HG02885 (cell line): ENCODE results near the gene CDHR3.

Source experiments
- ATAC-seq: cut with Tn5 transposase; IDR thresholded peaks from one replicate; pipeline ENCODE4 v1.9.1; 2021; ENCODE audit warnings: mild to moderate bottlenecking; ENCODE audit not compliant: unreplicated experiment, poor library complexity

The CDHR3 gene

DNA sequence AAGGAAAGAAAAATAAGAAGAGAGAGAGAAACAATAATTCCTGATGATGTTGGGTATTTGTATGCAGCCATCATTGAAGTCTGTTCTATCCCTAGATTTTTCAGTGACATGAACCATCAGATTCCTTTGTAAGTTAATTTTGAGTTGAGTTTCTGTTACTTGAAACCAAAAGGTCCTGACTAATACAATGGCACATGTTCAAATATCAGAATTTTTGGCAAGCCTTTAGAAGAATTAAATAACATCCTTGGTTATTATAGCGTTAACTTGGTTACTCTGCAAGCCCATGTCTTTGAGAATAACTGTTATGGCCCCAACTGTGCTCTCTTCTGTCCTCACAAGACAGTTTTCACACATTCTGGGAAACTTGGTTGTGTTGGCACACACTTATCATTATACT, 82.5 kb downstream of the CDHR3 start:
- ATAC-seq = no peak

DNA sequence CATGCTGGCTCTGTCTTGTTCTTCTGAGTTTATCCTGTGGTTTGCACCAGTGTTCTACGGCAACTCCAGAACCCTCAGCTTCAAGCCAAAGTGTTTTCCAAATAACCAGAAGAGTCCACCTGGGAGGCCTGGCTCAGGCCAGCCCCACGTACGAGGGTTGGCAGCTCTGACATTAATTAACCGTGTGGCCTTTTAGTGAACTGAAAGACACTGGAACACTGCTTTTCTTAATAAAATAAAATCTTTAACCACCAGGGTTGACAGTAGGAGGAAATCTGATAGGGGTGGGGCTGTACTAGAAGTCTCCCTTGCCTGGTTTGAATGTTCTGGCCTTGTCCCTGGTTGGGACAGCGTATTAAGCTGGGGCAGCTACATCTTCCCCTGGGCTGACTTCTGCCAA, 84.1 kb downstream of the CDHR3 start:
- no peak for ATAC-seq

DNA sequence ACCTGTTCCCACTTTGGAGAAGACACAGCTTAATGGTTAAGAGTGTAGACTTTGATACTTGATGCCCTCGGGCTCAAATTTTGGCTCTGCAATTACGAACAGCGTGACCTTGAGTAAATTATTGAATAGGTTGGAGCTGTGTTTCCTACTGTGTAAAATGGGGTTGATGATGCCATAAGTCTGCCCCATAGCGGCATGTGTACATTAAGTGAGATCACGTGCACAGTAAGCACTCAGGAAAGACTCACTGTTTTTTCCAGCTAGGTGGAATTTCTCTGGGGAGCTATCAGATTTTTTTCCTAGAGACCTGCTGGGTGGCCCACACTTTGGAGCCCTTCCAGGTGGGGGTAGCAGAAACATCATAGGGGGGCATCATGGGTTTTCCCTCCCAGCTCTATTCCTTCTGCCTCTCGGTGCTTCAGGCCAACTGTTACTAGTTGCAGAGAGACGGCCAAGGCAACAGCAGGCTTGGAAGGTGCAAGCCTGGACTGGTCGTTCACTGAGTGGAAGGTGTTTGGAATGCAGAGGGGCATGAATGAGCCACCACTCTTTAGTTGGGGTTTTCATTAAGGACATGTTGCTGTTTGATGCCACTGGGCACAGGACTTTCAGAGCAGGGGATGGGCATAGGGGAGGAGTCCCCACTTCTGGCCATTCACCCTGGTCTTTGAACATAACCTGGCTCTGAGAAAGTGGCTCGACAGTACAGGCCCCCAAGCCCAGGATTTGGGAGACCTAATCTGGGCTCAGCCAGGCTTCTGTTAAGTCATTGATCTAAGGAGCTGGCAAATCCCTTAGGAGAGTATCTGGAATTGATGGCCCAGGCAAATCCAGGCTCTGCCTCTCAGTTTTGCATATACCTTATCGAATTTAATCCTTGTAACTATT, 85.0 kb downstream of the CDHR3 start:
- no peak for ATAC-seq

DNA sequence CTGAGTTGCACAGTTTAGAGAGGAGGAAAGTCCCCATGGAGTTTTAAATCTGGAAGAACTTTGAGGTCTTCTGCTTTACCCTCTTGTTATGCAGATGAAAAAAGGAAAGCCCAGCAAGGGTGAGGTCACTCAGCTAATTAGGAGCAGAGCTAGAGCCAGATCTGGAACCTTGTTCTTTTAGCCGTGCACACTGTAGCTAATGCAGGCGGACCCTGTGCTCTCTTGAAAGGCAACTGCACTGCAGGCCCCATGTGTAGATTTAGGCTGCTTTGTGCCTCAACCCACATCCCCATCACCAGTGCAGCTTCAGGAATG, 85.6 kb downstream of the CDHR3 start:
- ATAC-seq = no peak

DNA sequence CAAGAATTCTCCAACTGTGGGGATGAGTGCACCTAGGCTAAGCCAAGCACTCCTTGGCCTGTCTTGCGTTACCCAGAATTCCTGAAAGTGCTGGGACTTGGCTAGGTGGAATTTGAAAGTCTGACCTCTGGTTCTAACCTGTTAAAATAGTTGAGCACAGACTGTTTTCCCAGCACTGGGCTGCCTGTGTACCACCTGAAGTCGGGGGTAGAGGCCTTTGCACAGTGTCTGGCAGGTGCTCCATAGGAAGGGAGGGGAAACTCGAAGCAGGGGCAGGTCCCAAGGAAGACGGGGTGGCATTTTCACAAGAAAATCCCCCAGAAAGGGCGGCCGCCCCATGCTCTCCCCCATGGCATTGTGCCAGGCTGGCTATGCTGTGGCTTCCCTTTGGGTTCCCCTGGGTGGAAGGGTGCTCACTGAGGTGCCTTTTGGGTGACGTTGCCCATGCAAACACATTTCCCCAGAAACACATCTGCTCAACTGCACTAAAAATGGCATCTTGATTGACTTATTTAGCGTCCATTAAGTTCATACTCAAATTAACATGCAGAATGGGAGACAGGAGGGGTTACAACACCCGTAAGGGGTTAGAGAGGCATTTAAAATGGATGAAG, 86.2 kb downstream of the CDHR3 start:
- ATAC-seq = no peak

DNA sequence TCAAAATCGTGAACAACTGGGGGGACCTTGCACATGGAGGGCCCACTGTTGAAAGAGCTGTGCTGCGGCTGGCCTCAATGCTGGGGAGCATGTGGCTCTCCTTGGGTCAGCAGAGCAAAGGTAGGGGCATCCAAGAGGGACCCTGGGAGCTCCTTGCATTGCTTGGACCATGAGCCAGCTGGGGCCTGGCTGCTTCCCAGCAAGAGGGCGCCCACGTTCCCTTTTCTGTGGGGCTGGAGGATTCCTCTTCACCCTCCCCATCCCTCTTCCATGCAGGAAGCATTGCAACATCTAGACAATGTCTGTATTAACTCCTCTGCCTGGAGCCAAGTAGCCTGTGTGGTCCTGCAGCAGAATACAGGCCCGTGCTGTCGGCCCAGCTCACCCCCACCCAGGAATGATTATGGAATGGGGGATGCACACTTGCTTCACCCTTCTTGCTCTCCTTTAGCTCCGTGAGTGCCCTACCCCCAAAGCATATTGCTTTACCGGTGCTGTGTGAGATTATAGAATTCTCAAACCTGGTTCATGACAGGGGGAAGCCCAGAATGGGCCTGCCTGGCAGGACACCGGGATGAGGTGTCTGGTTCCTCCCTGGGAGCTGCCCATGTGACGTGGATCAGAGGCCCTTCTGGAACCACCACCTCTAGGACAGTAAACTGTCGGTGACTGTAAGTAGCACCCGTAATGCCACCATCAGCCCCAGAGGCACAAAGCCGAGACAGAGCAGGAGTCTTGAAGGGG, 87.1 kb downstream of the CDHR3 start:
- ATAC-seq = no peak

DNA sequence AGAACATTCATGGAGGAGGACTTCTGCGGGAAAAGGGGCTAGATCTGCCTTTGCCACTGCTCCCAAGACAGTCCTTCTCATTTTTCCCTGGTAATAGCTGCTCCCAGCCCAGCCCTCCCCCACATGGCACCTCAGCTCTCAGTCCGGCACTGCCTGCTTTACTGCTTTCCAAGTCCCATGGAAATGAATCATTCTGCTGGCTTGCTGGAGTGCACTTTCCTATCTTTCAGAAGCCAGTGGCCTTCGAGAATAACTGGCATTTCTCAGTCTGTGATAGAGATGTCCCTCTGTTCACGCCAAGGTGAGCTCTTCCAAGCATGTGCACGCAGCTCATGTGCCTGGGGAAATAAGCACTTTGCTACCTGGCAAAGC, 87.7 kb downstream of the CDHR3 start:
- ATAC-seq = no peak

DNA sequence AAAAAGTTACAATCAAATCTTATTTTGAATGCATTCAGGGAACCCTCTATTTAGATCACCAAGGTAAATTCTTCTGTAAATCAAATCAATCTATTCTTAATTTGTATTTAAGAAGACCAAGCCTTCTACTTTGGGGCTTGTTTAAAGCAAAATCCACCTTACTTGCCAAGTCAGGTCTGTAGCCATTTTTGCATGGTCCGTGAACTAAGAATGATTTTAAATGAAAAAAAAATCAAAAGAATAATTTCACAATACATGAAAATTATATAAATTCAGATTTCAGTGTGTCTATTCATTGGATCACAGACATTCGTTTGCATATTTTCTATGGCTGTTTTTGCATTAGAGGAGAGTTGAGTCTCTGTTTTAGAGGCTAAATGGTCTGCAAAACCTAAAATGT, 89.6 kb downstream of the CDHR3 start:
- no peak for ATAC-seq

DNA sequence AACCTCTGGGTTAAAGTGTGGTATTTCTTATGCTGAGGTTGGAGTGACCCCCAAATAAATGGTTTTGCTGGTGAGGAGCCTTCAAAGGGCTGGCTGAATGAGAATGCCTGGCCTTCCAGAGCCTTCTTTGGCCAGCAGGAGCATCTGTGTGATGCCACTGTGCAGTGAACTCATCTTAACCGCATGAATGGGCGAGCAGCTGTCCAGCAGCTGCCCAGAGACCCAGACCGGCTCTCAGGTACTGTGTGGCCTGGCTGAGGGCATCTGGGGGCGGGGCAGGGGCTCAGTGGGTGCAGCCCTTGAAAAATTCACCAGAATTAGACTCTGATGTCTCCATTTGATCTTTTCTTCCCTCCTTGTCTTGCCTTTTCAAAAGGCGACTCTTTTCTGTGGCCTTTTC, 90.0 kb downstream of the CDHR3 start:
- no peak for ATAC-seq

DNA sequence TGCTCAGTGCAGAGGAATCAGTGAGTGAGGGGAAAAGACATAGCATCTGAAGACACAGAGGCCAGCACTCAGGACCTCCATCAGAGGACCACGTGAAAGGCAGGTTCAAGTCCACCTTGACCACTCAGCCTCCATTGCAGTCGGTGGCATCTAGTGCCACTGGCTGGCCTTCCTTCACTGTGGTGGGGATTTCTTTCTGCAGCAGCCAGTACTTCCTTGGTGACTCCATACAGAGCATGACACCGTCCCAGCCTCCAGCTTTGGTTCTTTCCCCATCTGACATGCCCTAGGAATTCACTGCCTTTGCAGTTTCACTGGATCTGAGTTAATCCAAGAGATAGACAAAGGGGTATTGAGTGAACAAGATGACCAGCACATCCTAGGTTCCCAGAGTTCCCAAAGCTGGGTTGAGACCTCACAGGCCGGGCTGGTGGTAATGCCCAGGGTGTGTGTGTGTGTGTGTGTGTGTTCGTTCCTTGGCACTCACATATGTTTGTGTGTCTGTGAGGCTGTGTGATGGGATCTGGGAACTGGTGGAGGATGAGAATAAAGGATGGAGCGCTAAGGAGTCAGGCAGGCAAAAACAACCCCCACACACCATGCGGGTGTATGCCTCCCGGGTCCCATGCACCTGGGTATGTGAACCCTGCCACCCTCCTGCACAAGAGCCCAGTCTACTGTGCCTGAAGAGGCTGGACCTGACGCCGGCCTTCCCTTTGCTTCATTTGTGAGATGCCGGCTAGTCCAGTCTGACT, 91.3 kb downstream of the CDHR3 start:
- ATAC-seq = no peak

DNA sequence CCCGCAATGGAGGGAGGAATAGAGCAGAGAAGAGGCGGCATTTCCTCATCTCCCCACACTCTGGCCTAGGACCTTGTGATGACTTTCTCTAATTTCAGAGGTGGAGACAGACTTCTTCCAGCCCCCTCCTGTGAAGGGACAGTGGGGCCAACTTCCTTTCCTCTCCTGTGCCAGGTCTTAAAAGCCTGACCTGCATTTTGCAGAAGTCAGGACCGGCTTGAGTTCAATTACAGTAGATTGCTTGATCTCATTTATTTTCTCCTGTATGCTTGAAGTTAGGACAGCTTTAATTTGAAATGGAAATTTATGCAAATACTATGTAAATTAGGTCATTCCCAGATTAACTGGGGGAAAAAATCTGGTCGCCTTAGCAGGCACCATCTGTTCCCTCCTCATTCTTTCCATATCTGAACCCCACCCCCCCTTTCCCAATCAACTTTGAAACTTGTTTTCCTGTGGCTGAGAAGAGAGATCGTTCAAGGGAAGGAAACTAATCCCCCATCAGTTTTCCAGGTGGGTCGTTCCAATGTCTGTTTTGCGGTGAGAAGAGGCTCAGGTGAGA, 92.0 kb downstream of the CDHR3 start:
- ATAC-seq = no peak

DNA sequence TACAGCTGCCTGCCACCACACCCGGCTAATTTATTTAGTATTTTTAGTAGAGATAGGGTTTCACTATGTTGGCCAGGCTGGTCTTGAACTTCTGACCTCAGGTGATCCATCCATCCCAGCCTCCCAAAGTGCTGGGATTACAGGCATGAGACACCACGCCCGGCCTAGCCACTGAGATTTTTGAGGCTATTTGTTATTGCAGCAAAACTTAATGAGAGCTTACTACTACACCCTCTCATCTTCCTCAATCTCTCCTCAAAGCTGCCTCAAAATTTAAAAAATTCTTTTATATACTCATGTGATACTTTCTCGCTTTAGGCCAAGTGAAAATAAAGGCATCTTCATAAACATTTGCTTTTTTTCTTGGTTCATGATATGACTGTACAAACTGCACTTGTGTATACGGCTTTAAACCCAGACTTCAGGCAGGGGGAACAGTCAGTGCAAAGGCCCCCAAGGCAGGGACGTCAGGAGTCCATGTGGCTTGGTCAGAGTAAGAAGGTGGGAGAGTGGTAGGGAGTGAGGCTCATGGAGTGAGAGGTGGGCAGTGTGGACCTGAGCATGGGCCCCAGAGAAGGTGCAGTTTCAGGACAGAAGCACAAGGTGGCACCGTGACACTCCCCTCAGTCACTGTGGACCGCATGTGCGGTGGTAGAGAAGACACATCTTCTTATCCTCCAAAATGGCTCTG, 93.6 kb downstream of the CDHR3 start:
- peak; percentile 57 for ATAC-seq

DNA sequence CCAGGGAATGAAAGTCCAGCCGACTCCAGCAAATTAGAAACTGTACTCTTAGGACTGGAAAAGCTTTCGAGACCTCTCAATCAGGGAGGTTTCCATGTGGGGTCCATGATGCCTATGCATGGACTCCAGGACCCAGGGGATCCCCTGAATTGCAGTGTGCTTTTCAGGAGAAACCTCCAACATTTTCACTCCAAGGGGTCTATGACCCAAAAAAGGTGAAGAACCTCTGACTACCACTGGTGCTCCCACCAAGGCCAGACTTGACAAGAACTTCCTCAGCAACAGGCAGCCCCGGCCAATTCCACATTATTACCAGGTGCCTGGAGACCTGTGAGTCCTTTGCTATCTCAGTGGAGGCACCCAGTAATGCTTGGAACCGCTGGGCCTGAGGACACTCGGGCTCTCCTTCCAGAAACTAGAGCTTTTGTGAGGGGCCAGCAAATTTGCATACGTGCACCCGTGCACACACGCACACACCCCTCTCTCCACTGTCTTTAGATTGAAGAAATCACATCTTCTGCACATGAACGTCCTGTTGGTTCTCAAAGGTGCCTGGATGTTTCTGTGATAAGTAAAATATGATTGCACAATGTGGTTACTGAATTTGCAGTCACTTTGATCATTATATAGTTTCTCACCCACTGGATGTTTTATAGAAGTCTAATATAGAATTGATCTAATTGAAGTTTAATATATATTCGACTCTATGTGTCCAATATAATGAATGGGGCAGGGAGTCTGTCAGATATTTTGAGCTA, 94.3 kb downstream of the CDHR3 start:
- no peak for ATAC-seq

DNA sequence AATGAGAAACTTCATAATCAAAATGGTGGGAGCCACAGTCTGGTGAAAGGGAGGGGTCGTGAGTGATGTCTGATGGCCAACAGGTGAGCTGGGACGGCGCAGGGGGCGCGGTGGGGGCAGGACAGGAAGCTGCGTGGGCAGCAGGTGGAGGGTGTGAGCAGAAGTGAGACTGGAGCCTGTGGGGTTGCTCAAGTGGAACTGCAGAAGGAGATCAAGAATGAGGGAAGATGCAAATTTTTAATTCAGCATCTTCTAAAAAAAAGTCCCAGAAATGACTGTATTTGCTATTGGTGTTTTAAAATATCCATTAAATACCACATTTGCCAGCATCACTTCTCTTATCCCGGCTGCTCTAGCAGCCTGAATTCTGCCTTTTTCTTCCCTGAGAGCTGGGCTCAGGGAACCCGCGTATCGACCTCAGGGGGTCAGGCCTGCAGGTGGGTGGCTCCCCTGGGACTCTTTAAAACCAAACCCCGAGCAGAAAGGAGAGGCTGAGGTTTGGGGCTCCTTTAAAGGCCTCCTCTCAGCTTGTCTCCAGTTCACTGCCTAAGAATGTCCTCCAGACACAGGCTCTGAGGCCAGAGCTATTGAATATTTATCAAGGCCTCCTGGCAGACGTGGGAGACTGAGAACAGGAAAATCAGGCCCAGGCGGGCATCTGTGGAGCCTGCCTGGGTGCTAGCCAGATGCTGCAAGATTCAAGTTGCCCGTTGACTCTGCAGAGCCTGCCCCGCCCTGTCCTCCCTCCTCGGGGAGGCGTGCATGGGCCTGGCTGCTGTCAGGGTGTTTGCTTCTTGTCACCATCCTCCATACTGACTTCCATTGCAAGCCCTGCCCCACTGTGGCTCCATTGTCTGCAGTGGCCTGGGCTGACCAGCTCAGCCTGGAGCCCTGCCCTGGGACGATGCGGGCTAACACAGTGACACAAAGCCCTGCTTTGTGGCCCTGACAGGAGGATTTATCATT, 95.2 kb downstream of the CDHR3 start:
- ATAC-seq = peak; percentile 67

DNA sequence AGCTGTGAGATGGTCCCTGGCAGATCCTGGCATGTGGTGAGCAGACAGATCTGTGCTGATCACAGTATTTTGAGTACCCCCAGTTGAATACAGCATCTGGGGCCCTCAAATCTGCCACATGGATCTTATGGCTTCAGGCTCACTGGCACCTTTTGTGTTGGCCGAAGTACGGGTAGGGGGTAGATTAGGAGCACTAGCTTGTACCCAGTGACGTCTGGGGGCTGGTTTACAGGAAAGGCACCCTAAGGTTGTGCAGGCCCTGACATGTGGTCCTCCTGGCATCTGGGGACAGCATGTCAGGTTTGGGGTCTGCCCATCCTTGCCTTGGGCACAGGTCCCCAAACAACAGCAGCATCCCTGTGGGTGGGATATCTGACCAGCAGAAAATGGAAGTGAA, 95.9 kb downstream of the CDHR3 start:
- ATAC-seq = no peak

DNA sequence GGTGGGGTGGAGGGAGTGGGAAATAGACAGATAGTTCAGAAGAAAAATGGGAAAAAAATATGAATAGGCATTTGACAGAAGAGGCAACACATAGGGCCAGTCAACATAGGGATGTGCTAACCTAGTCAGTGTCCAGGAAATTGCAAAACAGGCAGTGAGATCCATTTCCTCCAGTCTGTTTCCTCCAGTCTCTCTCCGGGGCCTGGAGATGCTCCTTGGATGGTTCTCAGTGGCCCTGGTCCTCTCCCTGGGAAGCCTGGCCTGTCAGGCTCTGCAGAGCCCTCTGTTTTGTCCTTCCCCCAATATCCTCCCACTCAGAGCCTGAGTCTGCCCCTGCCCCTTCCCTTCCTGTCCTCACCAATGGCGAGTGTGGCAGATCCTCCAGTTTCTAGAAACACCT, 96.5 kb downstream of the CDHR3 start:
- no peak for ATAC-seq

DNA sequence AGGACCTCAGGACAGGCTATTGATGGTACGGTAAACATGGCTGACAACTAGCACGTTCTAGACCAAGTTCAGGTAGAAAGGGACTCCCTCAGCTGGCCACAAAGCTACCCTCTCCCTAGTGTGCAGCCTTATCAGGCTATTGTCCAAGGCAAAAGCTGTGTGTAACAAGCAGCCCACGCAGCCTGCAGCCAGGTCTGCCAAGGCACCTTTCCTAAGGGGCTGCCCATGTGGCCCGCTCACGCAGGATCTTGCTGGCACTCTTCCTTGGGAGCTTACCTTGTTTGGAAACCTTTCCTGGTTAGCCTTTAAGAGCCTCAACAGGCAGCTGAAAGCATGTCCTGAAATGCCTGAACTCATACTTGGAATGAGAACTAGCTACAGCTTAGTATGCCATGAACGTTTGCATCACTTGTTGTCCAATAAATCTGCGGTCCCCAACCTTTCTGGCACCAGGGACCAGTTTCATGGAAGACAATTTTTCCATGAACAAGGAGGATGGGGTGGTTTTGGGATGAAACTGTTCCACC, 97.4 kb downstream of the CDHR3 start:
- no peak for ATAC-seq
